Cardiac septum (tissue), 1 donor: Measurements from ENCODE around the gene DAPK1. TPM values are rescaled to one million over a fixed set of nuclear protein-coding genes. Genes with fewer than 3 reads are reported as not detected.

Experiments used
- DNase-seq: peaks from one replicate; pipeline ENCODE4 v3.0.0-alpha.2; 2020; ENCODE audit warnings: low spot score
- intact Hi-C: fragments of 100-400 bp; cut with DNase I; formaldehyde crosslinking; loops from one replicate; pipeline ENCODE4 v1.14.0; 2022
- total RNA-seq: library from RNA; stranded (reverse); fragmentation: NEBNext Ultra II Directional; extraction: Animal tissue kit (Norgen Biotek cat#: 25700); gene quantifications from one replicate; pipeline ENCODE4 v1.2.1, GENCODE V29; 2021
- donor health status: DM: no; HTN: no; CAD: no.

DAPK1 gene
- total RNA-seq, 1 donor from 2014 or later, result 2.9 TPM

GRCh38 chr9:87581949-87582637 lies 84.4 kb downstream of the DAPK1 start:
- DNase-seq, result no peak
- intact Hi-C loops, result no loop called here

- no peak for DNase-seq
- intact Hi-C loops, result no loop called here
Measured at GRCh38 chr9:87584326-87584725, 86.7 kb downstream of the DAPK1 start.

- intact Hi-C loops, result no loop called here
- DNase-seq, result no peak
Measured at GRCh38 chr9:87585123-87585855, 87.6 kb downstream of the DAPK1 start.

- intact Hi-C loops, result no loop called here
- no peak for DNase-seq
Measured at GRCh38 chr9:87586731-87587355, 89.2 kb downstream of the DAPK1 start.

- intact Hi-C loops, result no loop called here
Measured at GRCh38 chr9:87587356-87587745, 89.7 kb downstream of the DAPK1 start.

GRCh38 chr9:87587864-87588263 lies 90.2 kb downstream of the DAPK1 start:
- DNase-seq, result no peak
- intact Hi-C loops, result no loop called here

More at GRCh38 chr9:87587356-87587745, 89.7 kb downstream of the DAPK1 start:
- no peak for DNase-seq

- no peak for DNase-seq
- intact Hi-C loops, result no loop called here
Measured at GRCh38 chr9:87588339-87588738, 90.7 kb downstream of the DAPK1 start.

GRCh38 chr9:87590996-87591395 lies 93.3 kb downstream of the DAPK1 start:
- intact Hi-C loops, result no loop called here
- DNase-seq, result no peak

GRCh38 chr9:87592554-87593358 lies 95.1 kb downstream of the DAPK1 start:
- no peak for DNase-seq
- intact Hi-C loops, result no loop called here

GRCh38 chr9:87593359-87593980 lies 95.8 kb downstream of the DAPK1 start:
- DNase-seq, result no peak
- intact Hi-C loops, result no loop called here

- intact Hi-C loops, result no loop called here
- DNase-seq, result no peak
Measured at GRCh38 chr9:87594194-87594593, 96.5 kb downstream of the DAPK1 start.

GRCh38 chr9:87594662-87595061 lies 97.0 kb downstream of the DAPK1 start:
- intact Hi-C loops, result no loop called here
- DNase-seq, result no peak

- no peak for DNase-seq
- intact Hi-C loops, result no loop called here
Measured at GRCh38 chr9:87595610-87596009, 97.9 kb downstream of the DAPK1 start.

- intact Hi-C loops, result no loop called here
- no peak for DNase-seq
Measured at GRCh38 chr9:87596862-87597261, 99.2 kb downstream of the DAPK1 start.

GRCh38 chr9:87597710-87598443 lies 100.2 kb downstream of the DAPK1 start:
- intact Hi-C loops, result no loop called here

GRCh38 chr9:87599901-87600610 lies 102.4 kb downstream of the DAPK1 start:
- DNase-seq, result no peak
- intact Hi-C loops, result no loop called here

More at GRCh38 chr9:87597710-87598443, 100.2 kb downstream of the DAPK1 start:
- DNase-seq, result no peak

- intact Hi-C loops, result no loop called here
- DNase-seq, result no peak
Measured at GRCh38 chr9:87601176-87601575, 103.5 kb downstream of the DAPK1 start.

- no peak for DNase-seq
- intact Hi-C loops, result no loop called here
Measured at GRCh38 chr9:87601595-87601994, 103.9 kb downstream of the DAPK1 start.
